RWPE1 (cell line): Measurements from ENCODE around the gene COL5A1.
"Not testable (repeated sequence)": the region's sequence is repeated elsewhere in the genome, so short reads cannot be mapped to it uniquely, and the experiment has no call there.

ENCODE experiments used
- CTCF ChIA-PET: fragments of 350-600 bp; sonication (Branson Sonifier 250); formaldehyde crosslinking; extraction: SDS; loops from one replicate; lab custom pipeline; 2021; lab: Yijun Ruan, JAX
- POLR2A ChIA-PET: fragments of 400-600 bp; formaldehyde crosslinking; extraction: SDS; loops from one replicate; lab custom pipeline; 2020; ENCODE audit warnings: antibody characterized with exemption; ENCODE audit not compliant: low non-redundant PET; lab: Yijun Ruan, JAX
- DNase-seq: peaks from one replicate; pipeline ENCODE4 v3.0.0; 2012; ENCODE audit warnings: low spot score
- H3K27ac ChIP-seq: fragments of 450-650 bp; 2 replicates; pipeline ENCODE4 v1.5.1; 2017
- CTCF ChIP-seq: fragments of 450-650 bp; conservative IDR thresholded peaks from 2 replicates; pipeline ENCODE4 v1.5.1; 2017; ENCODE audit warnings: low read depth, mild to moderate bottlenecking

COL5A1 gene

DNA sequence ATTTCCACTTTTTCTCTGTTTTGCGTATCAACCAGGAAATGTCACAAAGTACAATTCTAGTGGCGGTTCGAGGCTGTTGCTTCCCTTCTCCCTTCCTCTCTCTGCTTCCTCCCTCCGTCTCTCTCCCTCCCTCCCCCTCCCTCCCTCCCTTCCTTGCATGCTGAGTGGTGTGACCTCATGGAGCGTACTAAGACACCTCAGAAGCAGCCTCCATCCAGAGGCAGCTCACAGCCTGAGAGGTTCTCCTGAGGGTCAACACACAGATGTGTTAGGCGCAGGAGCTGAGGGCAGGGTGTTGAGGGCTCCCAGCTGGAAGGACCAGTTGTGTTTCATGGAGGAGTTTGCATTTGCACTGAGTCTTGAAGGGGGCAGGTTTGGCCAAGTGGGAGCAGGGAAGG is 57.7 kb downstream of the COL5A1 start:
- ChIA-PET POLR2A (no interaction called here), CTCF (interaction anchor here (0.6 to 3.5 kb wide), 3 partner anchors 10 to 237 kb away, joined by 4 to 44 read pairs (median 6); no protein-coding TSS in a partner anchor)
- H3K27ac ChIP-seq = peak overlapping the region; percentile 88

DNA sequence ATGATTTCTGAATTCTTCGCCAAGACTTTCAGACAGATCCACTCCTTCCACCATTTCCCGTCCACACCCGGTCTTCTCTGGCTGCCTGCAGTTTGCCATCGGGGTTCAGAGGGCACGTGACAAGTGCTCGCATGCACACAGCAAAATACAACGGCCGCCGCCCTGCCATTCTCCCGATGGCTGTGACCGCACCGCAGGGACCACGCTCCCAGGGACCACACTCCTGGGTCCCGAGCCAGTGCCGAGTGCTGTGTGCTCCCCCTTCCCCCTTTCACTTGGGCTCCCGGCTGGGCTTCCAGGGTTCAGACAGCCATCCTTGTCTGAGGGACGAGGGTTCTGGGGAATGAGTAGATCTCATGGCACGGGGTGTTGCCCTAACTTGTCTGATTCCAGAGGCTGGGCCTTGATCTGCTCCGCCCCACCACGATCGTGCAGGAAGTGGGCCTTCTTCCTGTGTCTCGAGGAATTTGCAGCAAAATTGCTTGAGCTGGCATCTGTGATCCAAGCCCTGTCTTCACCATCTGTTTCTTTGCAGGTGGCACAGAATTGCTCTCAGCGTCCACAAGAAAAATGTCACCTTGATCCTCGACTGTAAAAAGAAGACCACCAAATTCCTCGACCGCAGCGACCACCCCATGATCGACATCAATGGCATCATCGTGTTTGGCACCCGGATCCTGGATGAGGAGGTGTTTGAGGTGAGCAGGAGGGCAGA is 59.2 kb downstream of the COL5A1 start:
- peak overlapping the region; percentile 88 for H3K27ac ChIP-seq
- DNase-seq = peak; percentile 38
- ChIA-PET POLR2A (no interaction called here), CTCF (interaction anchor here (0.7 to 1.9 kb wide), 3 partner anchors 10 to 826 kb away, joined by 3 to 9 read pairs (median 3); no protein-coding TSS in a partner anchor)
- no peak for TF ChIP-seq CTCF

More for the DNA sequence above, 57.7 kb downstream of the COL5A1 start:
- no peak for DNase-seq
- TF ChIP-seq CTCF = no peak

DNA sequence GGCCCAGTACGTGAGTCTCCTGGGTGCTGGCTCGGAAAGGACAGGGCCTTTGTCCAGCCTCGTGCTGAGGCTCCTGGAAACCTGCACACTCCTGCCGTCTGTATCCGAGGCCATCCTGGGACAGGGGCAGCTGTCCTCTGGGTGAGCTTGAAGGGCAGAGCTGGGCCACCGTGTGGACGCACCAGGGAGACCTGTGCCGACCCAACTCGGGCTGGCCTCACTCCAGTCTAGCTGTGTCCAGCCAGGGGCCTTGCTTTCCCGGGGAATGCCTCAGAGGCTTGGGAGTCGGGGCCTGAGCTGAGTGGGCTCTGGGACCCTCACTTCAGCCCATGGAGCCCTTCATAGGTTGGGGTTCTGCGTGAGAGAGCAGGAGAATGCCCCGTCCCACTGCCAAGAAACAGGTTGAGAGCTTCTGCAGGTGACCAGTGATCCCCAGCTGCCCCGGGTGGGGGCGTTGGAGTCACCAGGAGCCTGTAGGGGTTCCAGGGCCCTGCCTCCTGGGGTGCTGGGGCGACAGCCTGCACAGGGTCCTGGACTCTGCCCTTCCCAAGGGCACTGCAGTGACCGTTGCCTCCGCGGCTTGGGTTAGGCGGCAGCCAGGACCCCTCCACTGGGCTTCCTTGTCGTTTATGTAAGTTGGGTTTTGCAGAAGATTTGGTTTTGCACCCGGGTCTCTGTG is 60.1 kb downstream of the COL5A1 start:
- DNase-seq = no peak
- no peak for TF ChIP-seq CTCF
- POLR2A ChIA-PET = no interaction called here
- CTCF ChIA-PET = interaction anchor here (0.5 to 2.1 kb wide), 5 partner anchors 11 to 827 kb away, joined by 3 to 9 read pairs (median 5); no protein-coding TSS in a partner anchor
- peak overlapping the region; percentile 88 for H3K27ac ChIP-seq

- TF ChIP-seq CTCF = no peak
- CTCF ChIA-PET = interaction anchor here (1.5 to 2.1 kb wide), 3 partner anchors 12 to 60 kb away, joined by 5 to 9 read pairs (median 8); no protein-coding TSS in a partner anchor
Measured at GRCh38 chr9:134702291-134702690, 60.7 kb downstream of the COL5A1 start.

DNA sequence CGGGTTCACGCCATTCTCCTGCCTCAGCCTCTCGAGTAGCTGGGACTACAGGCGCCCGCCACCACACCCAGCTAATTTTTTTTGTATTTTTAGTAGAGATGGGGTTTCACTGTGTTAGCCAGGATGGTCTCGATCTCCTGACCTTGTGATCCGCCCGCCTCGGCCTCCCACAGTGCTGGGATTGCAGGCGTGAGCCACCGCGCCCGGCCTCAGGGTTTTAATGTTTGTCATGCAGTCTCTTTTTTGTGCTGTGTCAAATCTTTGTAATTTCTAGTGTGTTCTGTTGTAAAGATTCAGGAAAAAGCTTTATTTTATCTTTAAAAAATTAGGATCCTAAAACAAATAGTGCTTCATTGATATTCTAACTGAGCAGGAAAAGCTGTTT is 62.1 kb downstream of the COL5A1 start:
- peak overlapping the region; percentile 88 for H3K27ac ChIP-seq
- CTCF ChIA-PET = interaction anchor here (0.6 to 2.1 kb wide), 7 partner anchors 32 to 709 kb away, joined by 3 to 8 read pairs (median 3); no protein-coding TSS in a partner anchor

More at GRCh38 chr9:134702291-134702690, 60.7 kb downstream of the COL5A1 start:
- peak overlapping the region; percentile 88 for H3K27ac ChIP-seq
- no peak for DNase-seq
- POLR2A ChIA-PET = no interaction called here

GRCh38 chr9:134704498-134704897 is 62.9 kb downstream of the COL5A1 start:
- no peak for TF ChIP-seq CTCF
- peak overlapping the region; percentile 13; the same call in 1 of the 2 replicates for H3K27ac ChIP-seq
- ChIA-PET POLR2A (no interaction called here), CTCF (interaction anchor here (0.7 to 1.1 kb wide), 3 partner anchors 31 to 332 kb away, joined by 3 read pairs; no protein-coding TSS in a partner anchor)
- DNase-seq = no peak

More for the DNA sequence above, 62.1 kb downstream of the COL5A1 start:
- DNase-seq, POLR2A ChIA-PET: not testable (repeated sequence)
